ENCODE results near the gene ADRM1.
A peak's percentile ranks its signal among the peaks of the same experiment; 100 is the strongest.

ADRM1 gene

GRCh38 chr20:62298577-62299249, 4.1 kb upstream of the ADRM1 start:
- no peak for DNase-seq (ENCODE audit: low read depth, low spot score)

DNA sequence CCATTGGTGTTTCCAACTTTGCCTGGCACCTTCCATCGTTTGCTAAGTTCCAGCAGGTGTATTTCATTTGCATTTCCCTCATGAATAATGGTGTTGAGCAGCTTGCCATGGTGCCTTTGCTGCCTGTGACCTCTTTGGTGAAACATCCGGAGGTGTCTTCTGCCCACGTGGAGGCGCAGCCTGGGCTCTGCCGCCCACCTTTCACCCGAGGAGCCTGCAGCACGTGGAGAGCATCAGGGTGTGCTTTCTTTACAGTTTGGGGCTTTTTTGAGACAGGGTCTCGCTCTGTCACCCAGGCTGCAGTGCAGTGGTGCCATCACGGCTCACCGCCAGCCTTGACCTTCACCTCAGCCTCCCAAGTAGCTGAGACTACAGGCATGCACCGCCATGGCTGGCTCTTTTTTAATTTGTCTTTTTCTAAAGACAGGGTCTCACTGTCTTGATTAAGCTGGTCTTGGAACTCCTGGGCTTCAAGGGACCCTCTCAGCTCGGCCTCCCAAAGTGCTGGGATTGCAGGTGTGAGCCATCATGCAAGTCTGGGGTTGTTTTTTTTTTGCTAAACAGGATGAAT, 3.0 kb upstream of the ADRM1 start:
- DNase-seq (ENCODE audit: low read depth, low spot score), result no peak

DNA sequence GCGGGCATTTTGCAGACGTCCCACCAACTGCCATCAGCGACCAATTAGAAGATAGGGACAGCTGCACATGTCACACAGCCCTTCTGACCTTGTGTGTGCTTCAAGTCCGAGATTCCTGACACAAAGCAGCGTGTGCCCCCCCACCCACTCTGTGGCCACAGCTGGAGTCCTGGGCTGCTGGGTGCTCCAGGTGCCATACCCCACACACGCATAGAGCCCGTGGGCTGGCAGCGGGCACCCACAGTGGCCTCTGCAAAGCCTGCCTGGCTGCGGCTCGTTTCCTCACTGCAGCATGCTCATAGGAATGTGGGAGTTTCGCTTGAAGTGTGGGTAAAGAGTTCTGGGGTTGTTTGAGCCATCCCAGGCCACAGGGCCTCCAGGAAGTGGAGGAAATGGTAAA, 2.5 kb upstream of the ADRM1 start:
- DNase-seq (ENCODE audit: low read depth, low spot score), result no peak

- no peak for DNase-seq (ENCODE audit: low read depth, low spot score)
Measured at GRCh38 chr20:62301111-62301668, 1.6 kb upstream of the ADRM1 start.

- peak; percentile 86 for DNase-seq (ENCODE audit: low read depth, low spot score)
Measured at GRCh38 chr20:62301773-62302340, 940 bp upstream of the ADRM1 start.

GRCh38 chr20:62303062-62303339, 204 bp downstream of the ADRM1 start:
- DNase-seq (ENCODE audit: low read depth, low spot score), result no peak

GRCh38 chr20:62303340-62304226, 786 bp downstream of the ADRM1 start:
- no peak for DNase-seq (ENCODE audit: low read depth, low spot score)

DNA sequence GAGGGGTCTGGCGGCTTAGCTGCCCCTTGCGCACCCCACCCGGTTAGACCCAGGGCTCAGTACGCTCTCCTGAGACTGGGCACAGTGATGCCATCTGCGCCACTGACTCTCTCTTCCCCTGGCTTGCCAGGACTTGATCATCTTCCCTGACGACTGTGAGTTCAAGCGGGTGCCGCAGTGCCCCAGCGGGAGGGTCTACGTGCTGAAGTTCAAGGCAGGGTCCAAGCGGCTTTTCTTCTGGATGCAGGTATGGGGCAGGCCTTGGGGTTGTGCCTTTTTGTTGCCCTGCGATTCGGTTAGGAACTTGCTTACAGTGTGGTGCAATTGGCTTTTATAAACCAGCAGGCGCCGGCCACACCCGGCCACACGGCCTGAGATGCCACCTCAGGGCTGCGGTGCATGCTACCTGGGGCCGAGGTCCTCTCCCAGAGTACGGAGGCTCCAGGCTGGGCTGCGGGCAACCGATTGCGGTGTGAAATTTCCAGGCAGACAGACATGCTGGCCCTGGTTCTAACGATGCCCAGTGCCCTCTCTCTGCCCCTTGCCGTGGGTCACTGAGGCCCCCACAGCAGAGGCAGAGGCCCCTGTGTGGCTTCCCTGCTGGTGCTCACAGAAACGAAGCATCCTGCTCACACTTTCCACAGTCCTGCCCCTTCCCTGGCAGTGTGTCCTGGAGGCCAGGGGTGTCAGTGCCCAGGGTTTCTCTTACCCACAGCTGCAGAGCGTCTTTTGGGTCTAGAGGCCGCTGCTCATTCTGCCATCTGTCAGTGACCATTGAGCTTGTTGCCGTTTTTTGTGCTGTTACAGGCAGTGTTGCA, 1.7 kb downstream of the ADRM1 start:
- DNase-seq (ENCODE audit: low read depth, low spot score), result no peak

DNA sequence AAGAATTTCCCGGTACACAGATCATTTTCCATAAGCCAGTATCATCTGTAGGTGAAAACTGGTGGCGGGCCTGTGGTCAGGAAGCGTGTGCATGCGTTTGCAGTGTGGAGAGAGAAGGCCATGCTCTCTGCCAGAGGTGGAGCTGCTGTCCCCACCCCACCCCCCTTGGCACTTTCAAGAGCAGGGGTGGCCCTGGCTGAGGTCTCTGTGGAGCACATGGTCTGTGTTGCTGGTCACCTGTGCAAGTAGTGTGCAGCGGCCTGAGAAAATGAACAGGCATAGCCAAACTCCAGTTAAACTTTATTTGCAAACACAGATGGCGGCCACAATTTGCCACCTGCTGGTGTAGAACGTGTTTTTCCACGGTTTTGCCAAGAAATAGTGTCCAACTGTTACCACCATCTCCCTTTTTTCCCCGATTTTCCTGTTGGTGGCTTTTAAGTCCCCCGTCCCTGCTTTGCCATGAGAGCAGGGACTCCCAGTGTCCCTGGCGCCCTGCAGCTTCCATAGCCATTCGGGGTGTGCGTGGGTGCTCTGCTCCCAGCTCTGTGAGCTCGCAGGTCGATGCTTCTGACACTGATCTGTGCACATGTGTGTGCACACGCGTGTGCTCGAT, 2.5 kb downstream of the ADRM1 start:
- DNase-seq (ENCODE audit: low read depth, low spot score), result no peak

DNA sequence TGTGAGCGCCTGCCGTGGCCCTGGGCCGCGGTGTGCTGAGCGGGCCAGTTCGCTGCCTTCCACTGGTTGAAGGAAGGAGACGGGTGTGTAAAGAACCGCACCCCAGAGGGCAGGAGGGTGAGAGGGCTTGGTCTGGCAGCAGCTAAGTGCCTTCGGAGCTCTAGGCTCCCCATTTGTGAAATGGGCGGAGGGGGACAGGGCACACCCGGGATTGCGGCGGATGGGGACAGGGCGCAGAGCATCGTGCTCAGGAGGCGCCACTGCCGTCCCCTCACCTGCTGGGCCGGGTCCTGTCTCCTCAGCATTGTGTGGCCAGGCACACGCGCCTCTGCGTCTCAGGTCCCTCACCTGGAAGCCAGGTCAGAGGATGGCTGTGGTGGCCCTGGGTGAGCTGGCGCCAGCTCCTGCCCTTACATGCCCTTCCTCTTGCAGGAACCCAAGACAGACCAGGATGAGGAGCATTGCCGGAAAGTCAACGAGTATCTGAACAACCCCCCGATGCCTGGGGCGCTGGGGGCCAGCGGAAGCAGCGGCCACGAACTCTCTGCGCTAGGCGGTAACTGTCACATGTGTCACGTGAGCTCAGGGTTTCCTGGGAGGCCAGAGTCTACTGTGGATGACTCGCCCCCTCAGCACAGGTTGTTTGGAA, 3.1 kb downstream of the ADRM1 start:
- DNase-seq (ENCODE audit: low read depth, low spot score), result no peak

GRCh38 chr20:62306414-62307187, 3.8 kb downstream of the ADRM1 start:
- no peak for DNase-seq (ENCODE audit: low read depth, low spot score)

DNA sequence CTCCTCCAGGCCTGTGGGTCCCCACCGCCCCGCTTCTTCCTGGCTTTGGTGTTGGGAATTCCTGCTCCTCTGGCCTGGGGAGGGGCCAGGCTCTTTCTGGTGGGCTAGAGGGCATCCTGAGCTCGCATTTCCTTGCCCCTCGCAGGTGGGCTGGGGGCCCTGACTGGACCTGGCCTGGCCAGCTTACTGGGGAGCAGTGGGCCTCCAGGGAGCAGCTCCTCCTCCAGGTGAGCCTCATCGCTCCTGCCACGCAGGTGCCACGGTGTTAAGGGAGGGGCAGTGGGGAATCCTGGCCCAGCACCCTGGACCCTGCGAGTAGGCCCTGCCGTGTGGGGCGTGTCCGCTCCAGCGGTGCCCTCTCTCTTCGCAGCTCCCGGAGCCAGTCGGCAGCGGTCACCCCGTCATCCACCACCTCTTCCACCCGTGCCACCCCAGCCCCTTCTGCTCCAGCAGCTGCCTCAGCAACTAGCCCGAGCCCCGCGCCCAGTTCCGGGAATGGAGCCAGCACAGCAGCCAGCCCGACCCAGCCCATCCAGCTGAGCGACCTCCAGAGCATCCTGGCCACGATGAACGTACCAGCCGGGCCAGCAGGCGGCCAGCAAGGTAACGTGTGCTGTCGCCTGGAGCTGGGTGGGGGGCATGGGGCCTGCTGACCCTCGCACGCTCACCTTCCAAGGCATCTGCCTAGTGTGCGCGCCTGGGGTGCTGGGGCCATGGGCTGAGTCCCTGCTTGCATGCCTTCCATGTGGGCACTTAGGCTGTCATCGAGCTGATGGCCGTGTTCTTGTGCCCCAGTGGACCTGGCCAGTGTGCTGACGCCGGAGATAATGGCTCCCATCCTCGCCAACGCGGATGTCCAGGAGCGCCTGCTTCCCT, 4.7 kb downstream of the ADRM1 start:
- DNase-seq (ENCODE audit: low read depth, low spot score), result no peak

DNA sequence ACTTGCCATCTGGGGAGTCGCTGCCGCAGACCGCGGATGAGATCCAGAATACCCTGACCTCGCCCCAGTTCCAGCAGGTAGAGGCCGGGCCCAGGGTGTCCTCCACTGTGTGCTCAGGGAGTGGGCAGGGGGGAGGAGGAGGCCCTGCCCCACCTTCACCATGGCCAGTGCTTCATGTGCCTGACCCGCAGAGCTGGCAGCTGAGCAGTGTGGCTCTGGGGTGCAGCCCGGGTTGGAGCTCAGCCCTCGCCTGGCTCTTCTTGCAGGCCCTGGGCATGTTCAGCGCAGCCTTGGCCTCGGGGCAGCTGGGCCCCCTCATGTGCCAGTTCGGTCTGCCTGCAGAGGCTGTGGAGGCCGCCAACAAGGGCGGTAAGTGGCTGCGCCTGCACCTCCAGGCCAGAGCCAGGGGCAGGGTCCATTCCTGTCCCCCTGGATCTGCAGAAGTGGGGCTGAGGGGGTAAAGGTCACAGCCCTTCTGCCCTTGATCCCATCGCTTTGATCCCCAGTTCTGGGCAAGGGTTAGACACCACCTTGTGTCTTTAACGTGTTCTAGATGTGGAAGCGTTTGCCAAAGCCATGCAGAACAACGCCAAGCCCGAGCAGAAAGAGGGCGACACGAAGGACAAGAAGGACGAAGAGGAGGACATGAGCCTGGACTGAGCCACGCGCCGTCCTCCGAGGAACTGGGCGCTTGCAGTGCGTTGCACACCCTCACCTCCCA, 5.5 kb downstream of the ADRM1 start:
- DNase-seq (ENCODE audit: low read depth, low spot score), result no peak

- no peak for DNase-seq (ENCODE audit: low read depth, low spot score)
Measured at GRCh38 chr20:62309198-62309944, 6.6 kb downstream of the ADRM1 start.

GRCh38 chr20:62309947-62310756, 7.4 kb downstream of the ADRM1 start:
- no peak for DNase-seq (ENCODE audit: low read depth, low spot score)

DNA sequence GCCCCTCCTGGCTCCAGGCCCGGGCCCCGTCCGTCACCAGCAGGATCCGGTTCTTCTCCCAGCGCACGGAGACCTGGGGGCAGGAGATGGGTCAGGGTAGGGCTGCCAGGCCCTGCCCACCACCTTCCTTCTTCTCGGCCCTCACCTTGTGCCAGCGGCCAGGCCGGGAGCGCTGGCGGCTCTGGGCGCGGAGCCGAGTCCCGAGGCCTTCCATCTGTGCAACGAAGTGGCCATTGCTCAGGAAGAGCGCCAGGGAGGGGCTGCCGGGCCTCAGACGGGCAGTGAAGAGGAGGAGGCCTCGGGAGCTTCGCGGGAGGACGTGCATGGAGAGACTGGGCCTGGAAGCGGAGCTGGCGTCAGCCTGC, 7.9 kb downstream of the ADRM1 start:
- no peak for DNase-seq (ENCODE audit: low read depth, low spot score)

- DNase-seq (ENCODE audit: low read depth, low spot score), result no peak
Measured at GRCh38 chr20:62311150-62311549, 8.4 kb downstream of the ADRM1 start.

All from iPS DF 19.7 (cell line).